ENCODE data around the gene TGFB3.

The TGFB3 gene

DNA sequence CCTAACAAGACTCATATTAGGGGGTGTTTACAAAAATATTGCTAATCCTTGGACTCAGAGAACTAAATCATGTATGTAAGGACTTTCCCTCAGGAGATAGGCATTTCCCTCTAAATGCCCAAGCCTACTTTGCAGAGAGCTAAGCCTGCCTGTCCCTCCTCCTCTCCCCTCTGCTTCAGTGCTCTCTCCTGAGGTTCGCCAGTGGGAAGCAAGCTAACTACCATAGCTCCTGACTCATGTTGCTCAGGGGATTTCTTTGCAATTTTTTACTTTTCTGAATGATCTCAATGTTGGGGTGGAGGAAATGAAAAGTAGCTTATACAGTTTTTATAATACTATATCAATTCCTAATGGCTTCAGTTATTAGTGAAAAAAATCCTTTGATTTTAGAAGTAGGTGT is 33.4 kb upstream of the TGFB3 start:
- TF ChIP-seq SIN3A (IDR thresholded peaks at IDR 0.05; ENCODE audit: borderline replicate concordance, insufficient read depth, low read length): no peak
- TF ChIP-seq FOXP2 (optimal IDR thresholded peaks at IDR 0.05; ENCODE audit: borderline replicate concordance, extremely low read depth, extremely low read length, insufficient read depth): no peak
- TF ChIP-seq TAF1 (IDR thresholded peaks at IDR 0.05; ENCODE audit: borderline replicate concordance, insufficient read depth, low read length): no peak
- TF ChIP-seq, protein P1, sequence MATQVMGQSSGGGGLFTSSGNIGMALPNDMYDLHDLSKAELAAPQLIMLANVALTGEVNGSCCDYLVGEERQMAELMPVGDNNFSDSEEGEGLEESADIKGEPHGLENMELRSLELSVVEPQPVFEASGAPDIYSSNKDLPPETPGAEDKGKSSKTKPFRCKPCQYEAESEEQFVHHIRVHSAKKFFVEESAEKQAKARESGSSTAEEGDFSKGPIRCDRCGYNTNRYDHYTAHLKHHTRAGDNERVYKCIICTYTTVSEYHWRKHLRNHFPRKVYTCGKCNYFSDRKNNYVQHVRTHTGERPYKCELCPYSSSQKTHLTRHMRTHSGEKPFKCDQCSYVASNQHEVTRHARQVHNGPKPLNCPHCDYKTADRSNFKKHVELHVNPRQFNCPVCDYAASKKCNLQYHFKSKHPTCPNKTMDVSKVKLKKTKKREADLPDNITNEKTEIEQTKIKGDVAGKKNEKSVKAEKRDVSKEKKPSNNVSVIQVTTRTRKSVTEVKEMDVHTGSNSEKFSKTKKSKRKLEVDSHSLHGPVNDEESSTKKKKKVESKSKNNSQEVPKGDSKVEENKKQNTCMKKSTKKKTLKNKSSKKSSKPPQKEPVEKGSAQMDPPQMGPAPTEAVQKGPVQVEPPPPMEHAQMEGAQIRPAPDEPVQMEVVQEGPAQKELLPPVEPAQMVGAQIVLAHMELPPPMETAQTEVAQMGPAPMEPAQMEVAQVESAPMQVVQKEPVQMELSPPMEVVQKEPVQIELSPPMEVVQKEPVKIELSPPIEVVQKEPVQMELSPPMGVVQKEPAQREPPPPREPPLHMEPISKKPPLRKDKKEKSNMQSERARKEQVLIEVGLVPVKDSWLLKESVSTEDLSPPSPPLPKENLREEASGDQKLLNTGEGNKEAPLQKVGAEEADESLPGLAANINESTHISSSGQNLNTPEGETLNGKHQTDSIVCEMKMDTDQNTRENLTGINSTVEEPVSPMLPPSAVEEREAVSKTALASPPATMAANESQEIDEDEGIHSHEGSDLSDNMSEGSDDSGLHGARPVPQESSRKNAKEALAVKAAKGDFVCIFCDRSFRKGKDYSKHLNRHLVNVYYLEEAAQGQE (IDR thresholded peaks at IDR 0.05; ENCODE audit: insufficient read depth in 1 of 2, low read depth in 2 of 2, low read length in 2 of 2): no peak
- TF ChIP-seq POLR2AphosphoS5 (IDR thresholded peaks at IDR 0.05; ENCODE audit: low read depth, low read length): no peak

DNA sequence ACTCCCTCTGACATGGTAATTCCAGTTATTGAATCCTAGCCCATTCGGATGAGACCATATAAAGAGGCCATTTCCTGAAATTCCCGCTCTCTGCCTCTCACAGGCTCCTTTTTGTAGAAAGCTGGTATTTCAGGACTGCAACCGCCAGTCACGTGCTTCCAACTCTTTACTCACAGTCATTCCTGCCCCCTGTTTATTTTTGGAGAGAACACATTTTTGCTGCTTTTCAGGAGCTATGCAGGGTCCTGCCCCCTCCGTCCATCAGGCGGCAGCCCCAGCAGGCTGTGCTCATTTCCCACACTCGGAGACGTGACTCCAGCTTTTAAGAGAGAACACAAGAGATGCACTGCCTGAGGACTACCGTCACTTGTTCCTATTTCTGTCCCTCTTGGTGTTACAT is 30.6 kb upstream of the TGFB3 start:
- TF ChIP-seq, protein P1 (IDR thresholded peaks at IDR 0.05; ENCODE audit: insufficient read depth in 1 of 2, low read depth in 2 of 2, low read length in 2 of 2): no peak
- TF ChIP-seq FOXP2 (optimal IDR thresholded peaks at IDR 0.05; ENCODE audit: borderline replicate concordance, extremely low read depth, extremely low read length, insufficient read depth) (no peak), SIN3A (IDR thresholded peaks at IDR 0.05; ENCODE audit: borderline replicate concordance, insufficient read depth, low read length) (no peak), POLR2AphosphoS5 (IDR thresholded peaks at IDR 0.05; ENCODE audit: low read depth, low read length) (no peak), TAF1 (IDR thresholded peaks at IDR 0.05; ENCODE audit: borderline replicate concordance, insufficient read depth, low read length) (no peak)

DNA sequence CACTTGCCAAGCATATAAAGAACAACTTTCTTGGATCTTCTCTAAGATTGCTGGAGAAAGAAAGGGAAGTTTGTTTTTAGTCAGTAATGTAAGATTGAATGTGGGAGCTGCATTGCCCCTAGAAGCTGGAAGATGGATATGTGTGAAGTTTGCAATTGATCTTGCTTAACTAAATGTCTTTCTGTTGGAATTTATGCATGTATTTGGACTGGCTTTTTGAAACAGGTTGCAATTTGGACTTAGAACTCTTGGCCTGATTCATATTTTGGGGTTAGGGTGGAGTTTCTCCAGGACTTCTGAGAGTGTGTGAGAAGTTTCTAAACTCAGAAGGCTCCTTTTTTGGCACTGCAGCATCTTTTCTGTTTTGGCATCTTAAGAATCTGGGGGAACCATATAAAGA is 30.1 kb upstream of the TGFB3 start:
- TF ChIP-seq SIN3A (IDR thresholded peaks at IDR 0.05; ENCODE audit: borderline replicate concordance, insufficient read depth, low read length) (no peak), POLR2AphosphoS5 (IDR thresholded peaks at IDR 0.05; ENCODE audit: low read depth, low read length) (no peak), FOXP2 (optimal IDR thresholded peaks at IDR 0.05; ENCODE audit: borderline replicate concordance, extremely low read depth, extremely low read length, insufficient read depth) (no peak), TAF1 (IDR thresholded peaks at IDR 0.05; ENCODE audit: borderline replicate concordance, insufficient read depth, low read length) (no peak)
- TF ChIP-seq, protein P1 (IDR thresholded peaks at IDR 0.05; ENCODE audit: insufficient read depth in 1 of 2, low read depth in 2 of 2, low read length in 2 of 2): no peak

DNA sequence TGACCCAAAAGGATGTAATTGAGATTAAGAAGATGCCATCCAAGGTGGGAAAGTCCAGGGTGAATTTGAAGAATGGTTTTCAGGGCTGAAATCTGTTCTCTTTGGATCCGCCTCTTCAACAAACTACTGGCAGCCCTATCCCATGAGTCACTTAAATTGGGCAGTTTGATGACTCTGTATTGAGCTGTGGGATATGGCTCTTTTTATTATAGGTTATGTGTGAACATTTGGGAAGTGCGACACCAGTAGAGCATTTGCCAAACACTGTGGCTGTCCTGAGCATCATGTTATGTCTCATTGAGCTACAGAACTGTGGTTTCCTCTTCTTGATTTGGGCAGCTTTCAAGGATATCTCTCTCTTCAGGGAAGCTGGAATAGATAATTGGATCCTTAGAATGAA is 26.1 kb upstream of the TGFB3 start:
- TF ChIP-seq POLR2AphosphoS5 (IDR thresholded peaks at IDR 0.05; ENCODE audit: low read depth, low read length) (no peak), TAF1 (IDR thresholded peaks at IDR 0.05; ENCODE audit: borderline replicate concordance, insufficient read depth, low read length) (no peak), SIN3A (IDR thresholded peaks at IDR 0.05; ENCODE audit: borderline replicate concordance, insufficient read depth, low read length) (no peak), FOXP2 (optimal IDR thresholded peaks at IDR 0.05; ENCODE audit: borderline replicate concordance, extremely low read depth, extremely low read length, insufficient read depth) (no peak)
- TF ChIP-seq, protein P1 (IDR thresholded peaks at IDR 0.05; ENCODE audit: insufficient read depth in 1 of 2, low read depth in 2 of 2, low read length in 2 of 2): no peak

DNA sequence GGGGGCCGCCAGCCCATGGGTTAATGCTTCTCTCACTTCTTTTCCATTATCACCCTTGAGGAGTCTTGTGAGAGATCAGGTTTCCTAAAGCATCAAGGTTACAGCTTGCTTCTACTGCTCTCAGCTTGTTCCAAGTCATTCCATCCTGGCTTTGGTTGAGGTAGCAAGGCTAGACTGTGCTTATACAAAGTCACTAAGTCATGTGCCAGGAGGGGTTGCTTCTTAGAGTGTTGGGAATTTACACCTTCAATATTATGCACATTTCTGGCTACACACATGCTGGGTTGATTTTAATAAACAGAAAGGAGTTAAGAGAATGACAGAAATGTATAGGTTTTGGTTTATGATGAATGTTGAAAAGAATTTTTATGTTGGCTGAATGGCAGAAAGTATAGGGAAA is 25.6 kb upstream of the TGFB3 start:
- TF ChIP-seq, protein P1 (IDR thresholded peaks at IDR 0.05; ENCODE audit: insufficient read depth in 1 of 2, low read depth in 2 of 2, low read length in 2 of 2): no peak
- TF ChIP-seq FOXP2 (optimal IDR thresholded peaks at IDR 0.05; ENCODE audit: borderline replicate concordance, extremely low read depth, extremely low read length, insufficient read depth): no peak
- TF ChIP-seq SIN3A (IDR thresholded peaks at IDR 0.05; ENCODE audit: borderline replicate concordance, insufficient read depth, low read length): no peak
- TF ChIP-seq TAF1 (IDR thresholded peaks at IDR 0.05; ENCODE audit: borderline replicate concordance, insufficient read depth, low read length): no peak
- no peak for TF ChIP-seq POLR2AphosphoS5 (IDR thresholded peaks at IDR 0.05; ENCODE audit: low read depth, low read length)

All from PFSK-1 (cell line).